WI38 (cell line): ENCODE data around the gene SLC7A7.
A peak's percentile ranks its signal among the peaks of the same experiment; 100 is the strongest.

Experiments
- H3K4me3 ChIP-seq: 2 replicates; pipeline ENCODE4 v1.5.1; 2011; ENCODE audit warnings: low read depth, mild to moderate bottlenecking, control low read depth, low read length
- TF ChIP-seq, protein P1 (sequence below): IDR thresholded peaks from 2 replicates; pipeline ENCODE4 v1.5.1; 2012; ENCODE audit warnings: low read depth, mild to moderate bottlenecking, control low read depth, low read length

Gene SLC7A7

DNA sequence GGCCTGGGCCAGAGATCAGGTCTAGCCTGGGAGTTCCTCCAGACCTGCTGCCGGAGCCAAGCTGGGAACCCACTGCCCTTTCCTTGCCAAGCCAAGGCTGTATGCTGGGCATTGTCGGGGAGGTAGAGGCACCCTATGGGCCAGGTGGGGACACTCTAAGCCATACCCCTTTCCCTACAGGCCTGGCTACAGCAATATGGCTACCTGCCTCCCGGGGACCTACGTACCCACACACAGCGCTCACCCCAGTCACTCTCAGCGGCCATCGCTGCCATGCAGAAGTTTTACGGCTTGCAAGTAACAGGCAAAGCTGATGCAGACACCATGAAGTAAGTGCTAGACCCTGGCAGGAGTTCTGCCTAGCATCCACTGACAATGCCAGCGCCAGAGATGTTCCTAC, 26.1 kb upstream of the SLC7A7 start:
- no peak overlapping the region for H3K4me3 ChIP-seq
- TF ChIP-seq, protein P1, sequence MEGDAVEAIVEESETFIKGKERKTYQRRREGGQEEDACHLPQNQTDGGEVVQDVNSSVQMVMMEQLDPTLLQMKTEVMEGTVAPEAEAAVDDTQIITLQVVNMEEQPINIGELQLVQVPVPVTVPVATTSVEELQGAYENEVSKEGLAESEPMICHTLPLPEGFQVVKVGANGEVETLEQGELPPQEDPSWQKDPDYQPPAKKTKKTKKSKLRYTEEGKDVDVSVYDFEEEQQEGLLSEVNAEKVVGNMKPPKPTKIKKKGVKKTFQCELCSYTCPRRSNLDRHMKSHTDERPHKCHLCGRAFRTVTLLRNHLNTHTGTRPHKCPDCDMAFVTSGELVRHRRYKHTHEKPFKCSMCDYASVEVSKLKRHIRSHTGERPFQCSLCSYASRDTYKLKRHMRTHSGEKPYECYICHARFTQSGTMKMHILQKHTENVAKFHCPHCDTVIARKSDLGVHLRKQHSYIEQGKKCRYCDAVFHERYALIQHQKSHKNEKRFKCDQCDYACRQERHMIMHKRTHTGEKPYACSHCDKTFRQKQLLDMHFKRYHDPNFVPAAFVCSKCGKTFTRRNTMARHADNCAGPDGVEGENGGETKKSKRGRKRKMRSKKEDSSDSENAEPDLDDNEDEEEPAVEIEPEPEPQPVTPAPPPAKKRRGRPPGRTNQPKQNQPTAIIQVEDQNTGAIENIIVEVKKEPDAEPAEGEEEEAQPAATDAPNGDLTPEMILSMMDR, result no peak

GRCh38 chr14:22839159-22839779, 24.0 kb upstream of the SLC7A7 start:
- TF ChIP-seq, protein P1, result no peak
- peak overlapping the region; percentile 97 for H3K4me3 ChIP-seq

GRCh38 chr14:22838631-22839041, 23.4 kb upstream of the SLC7A7 start:
- peak overlapping the region; percentile 97 for H3K4me3 ChIP-seq
- TF ChIP-seq, protein P1, result no peak

- TF ChIP-seq, protein P1, result no peak
- H3K4me3 ChIP-seq, result peak overlapping the region; percentile 97
Measured at GRCh38 chr14:22837750-22838538, 22.7 kb upstream of the SLC7A7 start.

GRCh38 chr14:22837114-22837749, 22.0 kb upstream of the SLC7A7 start:
- TF ChIP-seq, protein P1, result no peak
- H3K4me3 ChIP-seq, result peak overlapping the region; percentile 97

- TF ChIP-seq, protein P1, result peak; percentile 65
- H3K4me3 ChIP-seq, result peak within 1 kb of the TSS; percentile 97
Measured at GRCh38 chr14:22836301-22837113, 21.3 kb upstream of the SLC7A7 start, which contains the start of gene MMP14. Gene MMP14 (plus strand): TSS chr14:22836585. CDS start chr14:22836818, 233 bp downstream.
